Heart right ventricle (tissue), 16 donors: ENCODE results near the gene PANK2. TPM values are rescaled to one million over a fixed set of nuclear protein-coding genes. Genes with fewer than 3 reads are reported as not detected.
"Not testable (repeated sequence)": the region's sequence is repeated elsewhere in the genome, so short reads cannot be mapped to it uniquely, and the experiment has no call there.

Experiments
- ATAC-seq, 8 donors: fragments of 200-7000 bp; cut with Tn5 transposase; one replicate each; pipeline ENCODE4 v1.9.1; 2020; ENCODE audit warnings: mild to moderate bottlenecking in 8 of 8, moderate library complexity in 8 of 8, moderate number of reproducible peaks in 1 of 8
- DNase-seq, 2 donors: peaks; one replicate each; pipeline ENCODE4 v3.0.0-alpha.2; 2020
- H3K27ac ChIP-seq, 10 donors: fragments of 200-600 bp; sonication (generic) in 2 of 10; one replicate each; pipeline versions ENCODE4 v1.5.0 to v1.8.0; 2020 to 2022; ENCODE audit warnings: mild to moderate bottlenecking in 3 of 10
- H3K27me3 ChIP-seq, 7 donors: fragments of 200-600 bp; one replicate each; pipeline ENCODE4 v1.8.0; 2021 to 2022; ENCODE audit warnings: mild to moderate bottlenecking in 2 of 7
- H3K36me3 ChIP-seq, 9 donors: fragments of 200-600 bp; sonication (generic) in 1 of 9; one replicate each; pipeline versions ENCODE4 v1.5.0 to v1.8.0; 2020 to 2022; ENCODE audit warnings: mild to moderate bottlenecking in 2 of 9
- H3K4me1 ChIP-seq, 9 donors: fragments of 200-600 bp; sonication (generic) in 1 of 9; one replicate each; pipeline versions ENCODE4 v1.5.0 to v1.8.0; 2020 to 2022; ENCODE audit warnings: mild to moderate bottlenecking in 4 of 9
- H3K4me3 ChIP-seq, 10 donors: fragments of 200-600 bp; sonication (generic) in 2 of 10; one replicate each; pipeline versions ENCODE4 v1.5.0 to v1.8.0; 2020 to 2022; ENCODE audit warnings: mild to moderate bottlenecking in 7 of 10, moderate library complexity in 2 of 10
- H3K9me3 ChIP-seq, 11 donors: fragments of 200-600 bp in 10 of 11; sonication (generic) in 2 of 11; one replicate each; pipeline versions ENCODE4 v1.5.0 to v1.8.0; 2013 to 2022; ENCODE audit warnings: mild to moderate bottlenecking in 2 of 11, control low read depth in 1 of 11, moderate library complexity in 1 of 11
- WGBS, 2 donors: extraction: QIAGEN DNeasy Blood & Tissue Kit; methylation state at CpG; one replicate each; pipeline ENCODE4 v1.1.7; 2013; ENCODE audit warnings: inconsistent platforms in 1 of 2; 5-methylcytosine and 5-hydroxymethylcytosine counted together
- intact Hi-C, 10 donors: fragments of 100-400 bp; cut with DNase I; formaldehyde crosslinking; loops; one replicate each; pipeline versions ENCODE4 v1.11.1 to v1.14.2; 2022
- polyA plus RNA-seq, 2 donors: library from polyadenylated mRNA; stranded (reverse); fragments of 200-250 nt; gene quantifications; one replicate each; pipeline ENCODE4 v1.2.3, GENCODE V29; 2013
- total RNA-seq, 10 donors: library from RNA; stranded (reverse); fragmentation: NEBNext Ultra II Directional in 3 of 10; extraction: Animal tissue kit (Norgen Biotek cat#: 25700) in 3 of 10; gene quantifications; one replicate each; pipeline versions ENCODE4 v1.2.1 to v1.2.4, GENCODE V29; 2021 to 2023
- TF ChIP-seq, protein P1 (sequence below), 9 donors: fragments of 200-600 bp; sonication (generic) in 2 of 9; IDR thresholded peaks; one replicate each; pipeline versions ENCODE4 v1.5.0 to v1.8.0; 2021 to 2022; ENCODE audit warnings: antibody characterized with exemption in 9 of 9, mild to moderate bottlenecking in 5 of 9, moderate library complexity in 1 of 9
- donor health status: Arrhythmogenic right ventricular cardiomyopathy.
- donor health status: ischemic (EF 13 %, LVEDD 7.1; RV severe dilation, severe dysfunction).
- donor health status: healthy with polysubstance abuse.
- donor health status: DM: no; HTN: yes; CAD: no.
- donor health status: DM: no; HTN: no; CAD: no.
- donor health status: ischemic (EF 25% LVEDD 6.9; RV normal size, moderate dysfunction).
- donor health status: ischemic (EF 25% LVEDD 5.7; RV mildly dilated, moderate dysfunction).
- donor health status: healthy.
- donor health status: DM: yes; HTN: yes; CAD: no.
- donor health status: Ischemic cardiomyopathy.
- donor health status: ischemic (EF 35%, LVEDD 5.7; RV mildly dilated, moderate dysfunction).
- donor health status: nonischemic (EF 11% LVEDD 7.7; RV severe dilation, severe dysfunction).
- donor health status: DM: yes; HTN: yes; CAD: no.
- donor health status: PGD.
- donor health status: ischemic (EF 29% LVEDD 5.4; RV normal size, mild dysfunction).
- donor health status: nonischemic (EF 23%, LVEDD 6.1; RV moderate dilation, normal function).

Gene PANK2
- total and polyA plus RNA-seq, 12 donors = 12.2 to 25.1 (median 17.9) TPM

DNA sequence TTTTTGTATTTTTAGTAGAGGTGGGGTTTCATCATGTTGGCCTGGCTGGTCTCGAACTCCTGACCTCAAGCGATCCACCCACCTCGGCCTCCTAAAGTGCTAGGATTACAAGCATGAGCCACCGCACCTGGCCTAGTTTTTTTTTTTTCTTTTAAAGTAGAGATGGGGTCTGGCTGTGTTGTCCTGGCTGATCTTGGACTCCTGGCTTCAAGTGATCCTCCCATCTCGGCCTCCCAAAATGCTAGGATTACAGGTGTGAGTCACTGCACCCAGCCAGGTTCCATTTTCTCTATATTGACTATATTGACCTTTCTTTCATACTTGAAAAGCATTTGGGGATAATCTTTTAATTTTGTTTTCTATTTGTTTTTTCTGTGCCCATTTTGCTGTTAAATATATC is 13.3 kb downstream of the PANK2 start:
- H3K4me1 ChIP-seq = peaks cover 0 to 89% (median 71%) of the 10 kb centered on the region in 9 donors
- intact Hi-C loops = no loop called here

DNA sequence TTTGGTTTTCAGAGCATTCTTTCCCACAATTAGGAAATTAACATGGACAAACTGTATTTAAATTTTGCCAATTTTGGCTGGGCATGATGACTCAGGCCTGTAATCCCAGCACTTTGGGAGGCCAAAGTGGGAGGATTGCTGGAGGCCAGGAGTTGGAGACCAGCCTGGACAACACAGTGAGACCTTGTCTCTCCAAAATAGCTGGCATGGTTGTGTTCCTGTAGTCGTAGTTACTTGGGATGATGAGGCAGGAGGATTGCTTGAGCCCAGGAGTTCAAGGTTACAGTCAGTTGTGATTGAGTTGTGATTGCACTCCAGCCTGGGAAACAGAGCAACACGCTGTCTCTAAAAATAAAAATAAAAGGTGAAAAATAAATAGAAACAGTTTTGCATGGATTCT is 15.0 kb downstream of the PANK2 start:
- ATAC-seq = no peak
- DNase-seq = no peak
- TF ChIP-seq, protein P1, sequence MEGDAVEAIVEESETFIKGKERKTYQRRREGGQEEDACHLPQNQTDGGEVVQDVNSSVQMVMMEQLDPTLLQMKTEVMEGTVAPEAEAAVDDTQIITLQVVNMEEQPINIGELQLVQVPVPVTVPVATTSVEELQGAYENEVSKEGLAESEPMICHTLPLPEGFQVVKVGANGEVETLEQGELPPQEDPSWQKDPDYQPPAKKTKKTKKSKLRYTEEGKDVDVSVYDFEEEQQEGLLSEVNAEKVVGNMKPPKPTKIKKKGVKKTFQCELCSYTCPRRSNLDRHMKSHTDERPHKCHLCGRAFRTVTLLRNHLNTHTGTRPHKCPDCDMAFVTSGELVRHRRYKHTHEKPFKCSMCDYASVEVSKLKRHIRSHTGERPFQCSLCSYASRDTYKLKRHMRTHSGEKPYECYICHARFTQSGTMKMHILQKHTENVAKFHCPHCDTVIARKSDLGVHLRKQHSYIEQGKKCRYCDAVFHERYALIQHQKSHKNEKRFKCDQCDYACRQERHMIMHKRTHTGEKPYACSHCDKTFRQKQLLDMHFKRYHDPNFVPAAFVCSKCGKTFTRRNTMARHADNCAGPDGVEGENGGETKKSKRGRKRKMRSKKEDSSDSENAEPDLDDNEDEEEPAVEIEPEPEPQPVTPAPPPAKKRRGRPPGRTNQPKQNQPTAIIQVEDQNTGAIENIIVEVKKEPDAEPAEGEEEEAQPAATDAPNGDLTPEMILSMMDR (IDR thresholded peaks at IDR 0.05) = no peak
- Histone ChIP-seq H3K27ac (no peak overlapping the region), H3K9me3 (no peaks in the 10 kb centered on the region), H3K4me1 (peaks cover 0 to 84% (median 70%) of the 10 kb centered on the region in 9 donors), H3K4me3 (no peak overlapping the region), H3K27me3 (no peaks in the 10 kb centered on the region), H3K36me3 (peaks cover 0 to 17% (median under 1%) of the 10 kb centered on the region in 9 donors)
- WGBS, 2 donors = 47 to 60% methylated on average over 2 of the region's 2 CpGs
- intact Hi-C loops = no loop called here

More for the DNA sequence above, 13.3 kb downstream of the PANK2 start:
- H3K4me3 ChIP-seq = peak overlapping the region in 1 of 10 donors; percentile 28
- H3K27me3 ChIP-seq = no peaks in the 10 kb centered on the region
- no peaks in the 10 kb centered on the region for H3K9me3 ChIP-seq
- DNase-seq (no peak), ATAC-seq (no peak)
- H3K27ac ChIP-seq = peak overlapping the region in 4 of 10 donors; percentile 16 to 82 (median 42)
- 92 to 96% methylated on average over 5 of the region's 5 CpGs for WGBS, 2 donors
- peaks cover 0 to under 1% (median 0%) of the 10 kb centered on the region in 9 donors for H3K36me3 ChIP-seq
- TF ChIP-seq, protein P1 (IDR thresholded peaks at IDR 0.05) = no peak

DNA sequence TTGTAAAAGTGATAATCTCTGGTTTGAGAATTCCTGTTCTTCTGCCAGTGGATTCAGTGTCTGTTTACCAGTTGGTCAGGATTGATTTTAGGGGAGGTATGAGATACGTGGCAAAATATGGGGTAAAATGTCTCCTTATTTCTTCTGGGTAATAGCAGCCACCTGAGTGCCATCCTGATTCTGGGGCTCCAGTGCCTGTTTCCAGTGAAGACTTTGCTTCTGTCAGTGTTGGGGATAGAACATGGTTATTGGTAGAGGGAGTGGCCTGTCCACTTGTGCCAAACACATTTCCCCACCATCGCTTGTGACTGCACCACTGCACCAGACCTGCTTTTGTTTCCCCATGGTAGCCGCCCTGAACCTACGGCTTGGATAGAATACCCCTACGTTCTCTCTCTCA is 15.7 kb downstream of the PANK2 start:
- WGBS, 2 donors = 84 to 88% methylated on average over 5 of the region's 5 CpGs
- Histone ChIP-seq H3K27ac (no peak overlapping the region), H3K9me3 (no peaks in the 10 kb centered on the region), H3K4me1 (peaks cover 0 to 82% (median 64%) of the 10 kb centered on the region in 9 donors), H3K4me3 (no peak overlapping the region), H3K36me3 (peaks cover 0 to 24% (median 5%) of the 10 kb centered on the region in 9 donors), H3K27me3 (no peaks in the 10 kb centered on the region)
- DNase-seq (no peak), ATAC-seq (no peak)
- intact Hi-C loops = no loop called here
- TF ChIP-seq, protein P1 (IDR thresholded peaks at IDR 0.05) = no peak

DNA sequence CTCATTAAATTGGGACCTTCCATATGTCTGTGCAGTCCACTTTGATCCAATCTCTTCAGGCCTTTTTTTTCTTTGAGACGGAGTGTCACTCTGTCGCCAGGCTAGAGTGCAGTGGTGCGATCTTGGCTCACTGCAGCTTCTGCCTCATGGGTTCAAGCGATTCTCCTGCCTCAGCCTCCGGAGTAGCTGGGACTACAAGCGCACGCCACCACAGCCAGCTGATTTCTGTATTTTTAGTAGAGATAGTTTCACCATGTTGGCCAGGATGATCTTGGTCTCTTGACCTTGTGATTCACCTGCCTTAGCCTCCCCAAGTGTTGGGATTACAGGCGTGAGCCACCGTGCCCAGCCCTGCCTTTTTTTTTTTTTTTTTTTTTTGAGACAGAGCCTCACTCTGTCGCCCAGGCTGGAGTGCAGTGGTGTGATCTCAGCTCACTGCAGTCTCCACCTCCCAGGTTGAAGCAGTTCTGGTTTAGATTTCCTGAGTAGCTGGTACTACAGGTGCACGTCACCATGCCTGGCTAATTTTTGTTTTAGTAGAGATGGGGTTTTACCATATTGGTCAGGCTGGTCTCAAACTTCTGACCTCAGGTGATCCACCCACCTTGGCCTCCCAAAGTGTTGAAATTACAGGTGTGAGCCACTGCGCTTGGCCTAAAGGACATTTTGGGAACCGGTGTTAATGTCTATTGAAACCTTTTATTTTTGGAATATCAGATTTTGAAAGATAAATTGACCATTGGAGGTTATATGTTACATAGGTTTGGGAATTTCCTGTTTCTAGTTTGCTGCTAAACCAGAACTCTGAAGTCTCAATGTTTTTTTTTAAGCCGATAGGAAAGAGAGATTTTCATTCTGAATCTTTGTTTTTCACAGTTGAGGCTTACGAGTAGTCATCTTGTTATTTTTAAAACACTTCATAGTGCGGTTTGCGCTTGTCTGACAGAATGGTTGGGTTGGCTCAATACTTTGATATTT is 17.8 kb downstream of the PANK2 start:
- H3K9me3 ChIP-seq, DNase-seq, H3K4me3 ChIP-seq, H3K27me3 ChIP-seq, intact Hi-C loops, ATAC-seq: not testable (repeated sequence)
- Histone ChIP-seq H3K36me3 (peaks cover 0 to 45% (median 12%) of the 10 kb centered on the region in 9 donors), H3K4me1 (peaks cover 0 to 67% (median 42%) of the 10 kb centered on the region in 9 donors), H3K27ac (peak overlapping the region in 1 of 10 donors; percentile 23)
- 85 to 89% methylated on average over 17 of the region's 17 CpGs for WGBS, 2 donors
